ENCODE results near the gene ARHGAP22.

ARHGAP22 gene

GRCh38 chr10:48616436-48616835 lies 11.6 kb upstream of the ARHGAP22 start:
- TF ChIP-seq CTCF (IDR thresholded peaks at IDR 0.05) (no peak), ZFX (IDR thresholded peaks at IDR 0.05; ENCODE audit: borderline replicate concordance) (no peak)
- no peak overlapping the region for H3K27ac ChIP-seq

GRCh38 chr10:48614481-48615390 lies 9.9 kb upstream of the ARHGAP22 start:
- TF ChIP-seq ZFX (IDR thresholded peaks at IDR 0.05; ENCODE audit: borderline replicate concordance), result no peak
- peak; percentile 54 for TF ChIP-seq CTCF (IDR thresholded peaks at IDR 0.05)
- no peak overlapping the region for H3K27ac ChIP-seq

GRCh38 chr10:48613016-48613415 lies 8.1 kb upstream of the ARHGAP22 start:
- H3K27ac ChIP-seq, result no peak overlapping the region
- TF ChIP-seq ZFX (IDR thresholded peaks at IDR 0.05; ENCODE audit: borderline replicate concordance) (no peak), CTCF (IDR thresholded peaks at IDR 0.05) (no peak)

GRCh38 chr10:48612236-48612943 lies 7.5 kb upstream of the ARHGAP22 start:
- no peak overlapping the region for H3K27ac ChIP-seq
- TF ChIP-seq CTCF (IDR thresholded peaks at IDR 0.05) (no peak), ZFX (IDR thresholded peaks at IDR 0.05; ENCODE audit: borderline replicate concordance) (no peak)

- TF ChIP-seq ZFX (IDR thresholded peaks at IDR 0.05; ENCODE audit: borderline replicate concordance), result no peak
- TF ChIP-seq CTCF (IDR thresholded peaks at IDR 0.05), result no peak
- no peak overlapping the region for H3K27ac ChIP-seq
Observed at GRCh38 chr10:48611133-48611532, 6.3 kb upstream of the ARHGAP22 start.

GRCh38 chr10:48610585-48611093 lies 5.8 kb upstream of the ARHGAP22 start:
- TF ChIP-seq CTCF (IDR thresholded peaks at IDR 0.05) (no peak), ZFX (IDR thresholded peaks at IDR 0.05; ENCODE audit: borderline replicate concordance) (no peak)

More at GRCh38 chr10:48610585-48611093, 5.8 kb upstream of the ARHGAP22 start:
- no peak overlapping the region for H3K27ac ChIP-seq
